Ectodermal cell (in vitro differentiated cells): ENCODE measurements around the gene LRWD1.
"Not testable (repeated sequence)": the region's sequence is repeated elsewhere in the genome, so short reads cannot be mapped to it uniquely, and the experiment has no call there.

ENCODE experiments used
- H3K27ac ChIP-seq: 2 replicates; pipeline ENCODE4 v1.7.0; 2013; ENCODE audit warnings: mild to moderate bottlenecking, low read depth, low read length; ENCODE audit not compliant: insufficient read depth, poor library complexity, severe bottlenecking
- H3K27me3 ChIP-seq: 2 replicates; pipeline ENCODE4 v1.7.0; 2013; ENCODE audit warnings: mild to moderate bottlenecking, low read length; ENCODE audit not compliant: insufficient read depth, control insufficient read depth, poor library complexity, severe bottlenecking
- H3K36me3 ChIP-seq: one replicate; pipeline ENCODE4 v1.7.0; 2013; ENCODE audit warnings: low read length; ENCODE audit not compliant: control insufficient read depth, insufficient read depth
- H3K4me1 ChIP-seq: one replicate; pipeline ENCODE4 v1.7.0; 2013; ENCODE audit warnings: low read length; ENCODE audit not compliant: control insufficient read depth, insufficient read depth
- H3K4me3 ChIP-seq: 2 replicates; pipeline ENCODE4 v1.7.0; 2013; ENCODE audit warnings: low read depth, low read length, control low read depth; ENCODE audit not compliant: insufficient read depth
- H3K9me3 ChIP-seq: 2 replicates; pipeline ENCODE4 v1.7.0; 2013; ENCODE audit warnings: mild to moderate bottlenecking, low read length, moderate library complexity; ENCODE audit not compliant: control insufficient read depth
- WGBS, 2 experiments: methylation state at CpG; one replicate each; pipeline ENCODE4 v1.1.7; 2013; ENCODE audit warnings: missing lambda C conversion rate in 2 of 2; 5-methylcytosine and 5-hydroxymethylcytosine counted together

LRWD1 gene

DNA sequence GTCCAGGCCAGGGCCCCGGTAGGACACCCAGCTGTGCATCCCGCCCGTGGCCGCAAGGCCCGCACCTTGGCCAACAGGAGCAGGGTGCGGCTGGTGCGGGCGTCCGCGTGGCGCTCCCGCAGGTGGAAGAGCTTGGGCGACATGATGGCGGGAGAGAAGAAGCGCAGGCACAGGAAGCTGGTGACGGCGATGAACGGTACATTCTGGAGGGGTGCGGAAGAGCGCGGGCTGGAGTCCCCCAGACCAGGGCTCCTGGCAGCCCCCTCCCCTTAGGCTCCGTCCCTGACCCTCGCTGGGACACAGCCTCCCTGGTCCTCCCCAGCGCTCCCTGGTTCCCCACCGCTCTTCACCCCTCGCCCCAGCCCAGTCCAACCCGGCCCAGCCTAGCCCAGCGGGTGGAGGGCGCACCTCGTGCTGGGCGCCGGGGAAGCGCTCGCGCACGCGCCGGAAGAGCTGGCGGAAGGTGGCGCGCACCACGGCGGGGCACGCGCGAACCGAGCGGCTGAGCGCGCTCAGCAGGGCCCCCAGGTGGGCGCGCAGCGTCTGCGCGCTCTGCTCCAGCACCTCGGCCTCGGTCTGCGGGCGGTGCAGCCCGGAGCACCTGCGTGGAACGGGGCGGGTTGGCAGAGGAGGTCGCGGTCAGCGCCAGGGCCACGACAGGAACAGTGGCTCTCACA is 29.8 kb downstream of the LRWD1 start:
- not testable (repeated sequence) for H3K27ac ChIP-seq, H3K9me3 ChIP-seq, H3K4me3 ChIP-seq, H3K27me3 ChIP-seq, H3K4me1 ChIP-seq, H3K36me3 ChIP-seq
- no CpG with 5 or more reads among the region's 67 CpGs for WGBS, 2 experiments

DNA sequence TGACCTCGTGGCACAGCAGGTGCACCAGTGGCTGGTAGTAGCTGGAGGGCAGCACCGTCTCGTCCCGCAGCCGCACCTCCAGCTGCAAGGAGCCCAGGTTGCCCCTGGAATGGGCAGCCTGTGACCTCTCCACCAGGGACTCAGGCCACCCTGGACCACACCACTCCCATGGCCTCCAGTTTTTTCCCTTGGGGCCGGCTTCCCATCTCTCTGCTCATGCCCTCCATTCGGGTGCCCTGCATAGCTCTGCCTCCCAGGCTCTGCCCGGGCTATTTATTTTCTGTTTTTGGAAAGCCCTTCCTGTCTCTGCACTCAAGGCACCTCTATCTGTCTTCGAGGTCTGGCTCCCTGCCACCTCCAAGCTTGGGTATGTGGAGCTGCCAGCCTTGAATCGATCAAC is 32.1 kb downstream of the LRWD1 start:
- H3K4me1 ChIP-seq, H3K27me3 ChIP-seq, H3K4me3 ChIP-seq, H3K9me3 ChIP-seq, H3K27ac ChIP-seq, H3K36me3 ChIP-seq: not testable (repeated sequence)
- WGBS, 2 experiments: 88 to 90% methylated on average over 2 of the region's 10 CpGs

DNA sequence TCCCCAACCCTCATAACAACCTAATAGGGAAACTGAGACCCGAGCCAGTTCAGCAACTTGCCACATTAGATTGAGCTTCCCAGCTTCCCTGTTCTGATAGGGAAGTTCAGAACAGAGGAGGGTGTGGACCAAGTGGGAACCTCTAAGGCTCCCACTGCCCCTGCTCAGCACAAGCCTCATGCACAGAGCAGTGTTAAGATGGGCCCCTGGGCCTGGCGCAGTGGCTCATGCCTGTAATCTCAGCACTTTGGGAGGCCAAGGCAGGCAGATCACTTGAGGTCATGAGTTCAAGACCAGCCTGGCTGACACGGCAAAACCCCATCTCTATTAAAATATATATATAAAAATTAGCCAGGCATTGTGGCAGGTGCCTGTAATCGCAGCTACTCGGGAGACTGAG is 32.5 kb downstream of the LRWD1 start:
- H3K4me1 ChIP-seq, H3K27ac ChIP-seq, H3K9me3 ChIP-seq, H3K36me3 ChIP-seq, H3K4me3 ChIP-seq, H3K27me3 ChIP-seq: not testable (repeated sequence)
- WGBS, 2 experiments: 67 to 71% methylated on average over 1 of the region's 5 CpGs

DNA sequence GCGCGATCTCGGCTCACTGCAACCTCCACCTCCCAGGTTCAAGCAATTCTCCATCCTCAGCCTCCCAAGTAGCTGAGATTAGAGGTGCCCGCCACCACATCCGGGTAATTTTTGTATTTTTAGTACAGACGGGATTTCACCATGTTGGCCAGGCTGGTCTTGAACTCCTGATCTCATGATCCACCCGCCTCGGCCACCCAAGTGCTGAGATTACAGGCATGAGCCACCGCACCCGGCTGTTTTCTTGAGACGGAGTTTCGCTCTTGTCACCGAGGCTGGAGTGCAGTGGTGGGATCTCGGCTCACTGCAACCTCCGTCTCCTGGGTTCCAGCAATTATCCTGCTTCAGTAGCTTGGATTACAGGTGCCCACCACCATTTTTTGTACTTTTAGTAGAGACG is 33.5 kb downstream of the LRWD1 start:
- WGBS, 2 experiments: 95 to 96% methylated on average over 5 to 6 of the region's 16 CpGs
- H3K27ac ChIP-seq, H3K4me1 ChIP-seq, H3K36me3 ChIP-seq, H3K9me3 ChIP-seq, H3K27me3 ChIP-seq, H3K4me3 ChIP-seq: not testable (repeated sequence)

DNA sequence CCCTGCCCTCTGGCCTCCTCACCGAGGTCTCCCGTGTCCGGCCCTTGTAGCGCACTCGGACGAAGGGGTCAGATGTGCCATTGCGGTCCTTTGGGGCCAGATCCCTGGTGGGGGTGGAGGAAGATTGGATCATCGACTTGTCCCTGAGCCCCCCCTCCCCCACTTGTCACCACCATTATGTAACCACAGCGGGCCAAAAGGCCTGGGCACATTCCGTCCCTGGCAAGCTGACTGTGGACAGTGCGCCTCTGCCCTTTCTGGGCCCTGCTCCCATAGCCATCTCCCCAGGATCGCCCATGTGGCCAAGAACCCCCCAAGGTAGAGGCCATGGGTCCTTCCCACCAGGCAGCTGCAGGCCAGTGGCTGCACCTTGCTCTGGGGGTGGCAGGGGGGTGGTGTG is 38.4 kb downstream of the LRWD1 start:
- H3K4me3 ChIP-seq, H3K27ac ChIP-seq, H3K4me1 ChIP-seq, H3K36me3 ChIP-seq, H3K9me3 ChIP-seq, H3K27me3 ChIP-seq: not testable (repeated sequence)
- no CpG with 5 or more reads among the region's 12 CpGs for WGBS, 2 experiments

DNA sequence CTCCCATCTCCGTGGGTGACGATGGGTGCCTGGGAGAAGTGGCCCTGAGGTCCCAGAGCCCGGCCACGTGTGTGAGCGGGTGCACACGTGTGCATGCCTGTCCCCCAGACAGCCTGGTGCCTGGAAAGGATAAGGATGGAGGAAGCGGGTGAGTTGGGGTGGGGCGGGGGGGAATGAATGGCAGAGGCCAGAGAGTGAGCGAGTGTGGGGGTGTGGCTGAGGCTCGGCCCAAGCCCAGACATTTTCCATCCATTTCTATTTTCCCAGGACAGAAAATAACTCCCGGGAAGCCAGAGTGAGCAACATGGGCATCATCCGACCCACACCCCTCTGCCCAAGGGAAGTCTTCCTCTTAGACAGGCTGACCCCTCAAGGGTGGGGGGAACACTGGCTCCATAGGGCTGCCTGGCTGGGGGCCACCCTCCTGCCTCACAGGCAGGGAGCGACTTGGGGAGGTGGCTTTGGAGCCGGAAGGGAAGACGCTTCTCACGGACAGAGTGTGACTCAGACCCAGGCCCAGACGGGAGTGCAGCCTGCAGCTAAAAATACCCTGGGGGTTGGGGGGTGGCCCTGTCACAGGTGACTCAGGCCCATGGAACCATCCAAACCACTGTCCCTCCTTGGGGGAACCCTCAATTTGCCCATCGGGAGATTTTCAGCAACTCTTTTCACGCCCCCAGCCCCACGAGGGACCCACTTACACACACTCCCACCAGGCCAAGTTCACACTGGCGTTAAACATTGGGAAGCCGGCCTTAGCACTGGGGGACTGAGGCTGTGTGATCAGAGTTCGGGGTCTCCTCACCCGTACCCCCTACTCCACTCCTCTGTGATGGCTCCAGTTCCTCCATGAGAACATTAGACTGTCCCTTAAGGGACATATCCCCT is 40.8 kb downstream of the LRWD1 start:
- H3K36me3 ChIP-seq, H3K4me1 ChIP-seq, H3K4me3 ChIP-seq, H3K27me3 ChIP-seq, H3K27ac ChIP-seq, H3K9me3 ChIP-seq: not testable (repeated sequence)
- 88 to 90% methylated on average over 3 of the region's 24 CpGs for WGBS, 2 experiments

DNA sequence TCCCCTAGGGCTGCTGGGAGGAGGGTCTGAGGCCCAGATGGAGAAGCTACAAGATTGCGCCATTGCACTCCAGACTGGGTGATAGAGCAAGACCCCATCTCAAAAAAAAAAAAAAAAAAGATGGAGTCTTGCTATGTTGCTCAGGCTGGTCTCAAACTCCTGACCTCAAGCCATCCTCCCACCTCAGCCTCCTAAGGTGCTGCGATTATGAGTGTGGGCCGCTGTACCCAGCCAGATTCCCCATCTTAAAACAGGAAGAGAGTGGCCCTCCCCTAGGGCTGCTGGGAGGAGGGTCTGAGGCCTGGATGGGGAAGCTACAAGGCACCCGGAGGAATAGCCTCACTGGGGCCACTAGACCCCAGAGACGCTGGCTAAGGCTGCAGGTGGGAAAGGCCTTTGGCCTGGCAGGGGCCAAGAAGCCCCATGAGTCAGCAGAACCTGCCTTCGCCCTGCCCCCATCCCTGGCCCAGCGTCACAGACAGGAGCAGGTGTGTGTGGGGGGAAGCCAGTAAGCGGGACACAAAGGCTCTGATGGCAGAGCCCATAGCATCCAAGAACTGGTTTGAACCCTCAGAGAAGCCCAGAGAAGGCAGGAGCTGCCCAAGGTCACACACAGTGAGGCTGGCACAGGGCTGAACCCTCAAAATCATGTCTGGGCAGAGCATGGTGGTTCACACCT is 42.8 kb downstream of the LRWD1 start:
- 87% methylated on average over 2 of the region's 8 CpGs; no CpG with 5 or more reads in 1 of the 2 experiments for WGBS, 2 experiments
- H3K27me3 ChIP-seq, H3K36me3 ChIP-seq: not testable (repeated sequence)

DNA sequence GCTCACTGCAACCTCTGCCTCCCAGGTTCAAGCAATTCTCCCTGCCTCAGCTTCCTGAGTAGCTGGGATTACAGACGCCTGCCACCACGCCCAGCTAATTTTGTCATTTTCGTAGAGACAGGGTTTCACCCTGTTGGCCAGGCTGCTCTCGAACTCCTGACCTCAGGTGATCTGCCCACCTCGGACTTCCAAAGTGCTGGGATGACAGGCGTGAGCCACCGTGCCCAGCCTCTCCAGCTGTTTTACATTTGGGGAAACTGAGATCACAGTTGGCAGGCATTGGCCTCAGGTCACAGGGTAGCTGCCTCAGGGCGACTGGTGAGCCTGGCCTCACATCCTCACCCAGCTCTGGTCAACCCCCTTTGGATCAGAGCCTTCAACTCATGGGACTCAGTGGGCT is 45.8 kb downstream of the LRWD1 start:
- not testable (repeated sequence) for H3K36me3 ChIP-seq
- 78 to 96% methylated on average over 4 to 5 of the region's 8 CpGs for WGBS, 2 experiments

More for the DNA sequence above, 42.8 kb downstream of the LRWD1 start:
- H3K27ac ChIP-seq, H3K4me1 ChIP-seq, H3K9me3 ChIP-seq, H3K4me3 ChIP-seq: not testable (repeated sequence)

DNA sequence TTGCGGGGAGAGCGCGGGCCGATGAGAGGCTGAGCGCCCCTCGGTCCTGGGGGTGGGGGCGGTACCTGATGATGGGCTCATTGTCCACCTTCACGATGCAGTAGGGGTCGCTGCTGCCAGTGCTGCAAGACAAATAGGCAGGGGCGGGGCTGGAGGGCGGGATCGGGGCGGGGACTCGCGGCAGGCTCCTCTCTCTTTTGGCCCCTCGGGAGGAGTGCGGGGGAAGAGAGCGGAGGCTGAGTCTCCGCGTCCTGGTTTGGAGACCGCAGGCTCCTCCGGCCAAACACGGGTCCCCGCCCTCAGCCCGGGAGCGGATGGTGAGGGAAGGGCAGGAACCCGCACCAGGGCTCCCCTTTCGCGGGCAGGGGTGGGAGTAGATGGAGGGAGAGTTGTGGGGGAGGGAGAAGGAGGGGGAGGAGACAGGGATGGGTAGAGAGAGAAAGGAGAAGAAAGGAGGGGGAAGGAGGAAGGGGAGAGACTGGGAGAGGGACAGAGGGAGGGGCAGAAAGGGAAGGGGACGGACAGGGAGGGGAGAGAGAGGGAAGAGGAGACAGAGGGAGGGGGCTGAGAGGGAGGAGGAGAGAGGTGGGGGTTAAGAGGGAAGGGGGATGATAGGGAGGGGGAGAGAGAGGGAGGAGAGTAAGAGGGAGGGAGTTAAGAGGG is 47.2 kb downstream of the LRWD1 start:
- not testable (repeated sequence) for H3K9me3 ChIP-seq, H3K27me3 ChIP-seq, H3K4me1 ChIP-seq, H3K27ac ChIP-seq, H3K36me3 ChIP-seq, H3K4me3 ChIP-seq
- WGBS, 2 experiments: no CpG with 5 or more reads among the region's 30 CpGs

More for the DNA sequence above, 45.8 kb downstream of the LRWD1 start:
- not testable (repeated sequence) for H3K9me3 ChIP-seq, H3K27ac ChIP-seq, H3K4me1 ChIP-seq, H3K4me3 ChIP-seq, H3K27me3 ChIP-seq

DNA sequence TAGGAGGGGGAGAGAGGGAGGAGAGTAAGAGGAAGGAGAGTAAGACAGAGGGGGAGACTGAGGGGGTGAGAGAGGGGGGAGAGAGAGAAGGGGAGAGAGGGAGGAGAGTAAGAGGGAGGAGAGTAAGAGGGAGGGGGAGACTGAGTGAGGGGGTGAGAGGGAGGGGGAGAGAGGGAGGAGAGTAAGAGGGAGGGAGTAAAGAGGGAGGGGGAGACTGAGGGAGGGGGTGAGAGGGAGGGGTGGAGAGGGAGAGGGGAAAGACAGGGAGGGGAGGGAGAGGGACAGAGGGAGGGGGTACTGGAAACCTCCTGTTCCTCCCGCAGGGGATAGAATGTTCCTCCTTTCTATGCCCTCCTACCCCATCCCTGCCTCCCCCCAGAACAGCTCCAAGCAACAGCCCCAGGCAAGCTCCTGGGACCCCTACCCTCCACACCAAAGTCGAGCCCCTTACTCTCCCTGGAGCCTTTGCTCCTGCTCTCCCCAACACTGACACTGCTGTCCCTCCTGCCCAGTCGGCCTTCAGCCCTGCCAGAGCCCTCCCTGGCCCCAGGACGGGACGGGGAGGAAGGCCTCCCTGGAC is 47.9 kb downstream of the LRWD1 start:
- WGBS, 2 experiments: 0 to 19% methylated on average over 1 to 2 of the region's 5 CpGs
- H3K36me3 ChIP-seq, H3K27me3 ChIP-seq, H3K4me1 ChIP-seq, H3K9me3 ChIP-seq, H3K4me3 ChIP-seq: not testable (repeated sequence)
- peak overlapping the region; percentile 36 for H3K27ac ChIP-seq
